HG03457 (cell line): ENCODE results near the gene ZNF181.
"Not testable (repeated sequence)": the region's sequence is repeated elsewhere in the genome, so short reads cannot be mapped to it uniquely, and the experiment has no call there.

ENCODE experiments used
- ATAC-seq: cut with Tn5 transposase; IDR thresholded peaks from one replicate; pipeline ENCODE4 v1.9.1; 2021; ENCODE audit warnings: moderate number of reproducible peaks; ENCODE audit not compliant: unreplicated experiment

The ZNF181 gene

DNA sequence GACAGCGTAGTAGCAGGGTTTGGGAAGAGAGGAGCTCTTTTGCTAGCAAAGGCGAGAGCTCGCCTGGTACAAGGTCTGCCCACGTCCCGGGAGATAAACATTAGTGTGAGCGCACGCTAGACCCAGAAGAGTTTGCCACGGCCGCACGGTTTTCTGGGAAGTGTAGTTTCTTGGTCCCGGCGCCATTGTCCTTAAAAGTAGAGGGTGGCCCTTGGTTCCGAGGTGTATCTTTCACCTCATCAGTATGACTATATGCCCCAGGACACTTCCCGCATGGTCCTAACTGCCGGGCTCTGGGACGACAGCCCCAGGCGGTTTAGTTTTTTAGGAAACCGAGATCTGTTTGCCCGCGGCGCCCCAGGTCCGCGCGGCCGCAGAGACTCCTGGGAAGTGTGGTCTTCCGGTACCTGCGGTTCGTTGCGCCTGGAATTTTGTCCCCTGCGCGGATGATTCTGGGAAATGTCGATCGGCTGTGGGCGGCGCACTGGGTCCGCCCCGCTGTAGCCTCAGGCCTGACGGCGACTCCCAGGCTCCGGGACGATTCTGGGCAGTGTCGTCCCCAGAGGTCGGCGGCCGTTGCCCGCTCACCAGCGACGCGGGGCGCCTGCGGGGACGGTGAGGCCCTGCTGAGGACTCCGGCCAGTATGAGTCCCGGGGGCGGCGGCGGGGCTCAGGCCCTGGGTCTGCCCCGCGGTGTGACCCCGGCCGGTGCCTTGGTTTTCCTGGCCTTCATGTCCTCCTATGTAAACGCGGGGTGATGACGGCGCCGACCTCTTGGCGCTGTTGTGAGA, at the start of gene ZNF181:
Gene ZNF181, plus strand, starts transcription at position 498 of the 791 bp plus-strand sequence. CDS start 795 bp downstream, outside the sequence.
- peak; percentile 69 for ATAC-seq

DNA sequence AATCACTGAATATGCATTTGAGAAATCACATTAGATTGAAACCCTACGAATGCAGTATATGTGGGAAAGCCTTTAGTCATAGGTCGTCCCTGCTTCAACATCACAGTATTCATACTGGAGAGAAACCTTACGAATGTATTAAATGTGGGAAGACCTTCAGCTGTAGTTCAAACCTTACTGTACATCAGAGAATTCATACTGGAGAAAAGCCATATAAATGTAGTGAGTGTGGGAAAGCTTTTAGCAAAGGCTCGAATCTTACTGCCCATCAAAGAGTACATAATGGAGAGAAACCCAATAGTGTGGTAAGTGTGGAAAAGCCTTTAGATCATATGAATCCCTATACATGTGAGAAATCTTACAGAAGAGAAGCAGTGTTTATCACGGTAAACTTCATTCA, 48.8 kb upstream of the ZNF181 start:
- not testable (repeated sequence) for ATAC-seq

DNA sequence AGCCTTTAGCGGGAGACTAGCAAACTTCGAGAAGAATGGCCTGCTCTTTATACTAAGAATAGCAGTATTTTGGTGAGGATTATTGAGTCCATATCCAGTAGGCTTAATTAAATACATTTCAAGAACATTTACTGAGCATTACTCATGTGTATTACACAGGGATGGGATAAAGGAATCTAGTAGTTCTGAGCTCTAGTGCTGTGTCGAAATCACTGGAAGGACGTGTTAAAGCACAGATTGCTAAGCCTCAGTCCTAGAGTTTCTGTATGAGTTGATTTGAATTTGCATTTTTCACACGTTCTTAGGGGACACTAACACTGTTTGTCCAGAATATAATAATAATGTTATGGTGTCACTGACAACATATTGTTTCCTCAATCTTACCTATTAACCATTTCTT, 47.6 kb upstream of the ZNF181 start:
- no peak for ATAC-seq

DNA sequence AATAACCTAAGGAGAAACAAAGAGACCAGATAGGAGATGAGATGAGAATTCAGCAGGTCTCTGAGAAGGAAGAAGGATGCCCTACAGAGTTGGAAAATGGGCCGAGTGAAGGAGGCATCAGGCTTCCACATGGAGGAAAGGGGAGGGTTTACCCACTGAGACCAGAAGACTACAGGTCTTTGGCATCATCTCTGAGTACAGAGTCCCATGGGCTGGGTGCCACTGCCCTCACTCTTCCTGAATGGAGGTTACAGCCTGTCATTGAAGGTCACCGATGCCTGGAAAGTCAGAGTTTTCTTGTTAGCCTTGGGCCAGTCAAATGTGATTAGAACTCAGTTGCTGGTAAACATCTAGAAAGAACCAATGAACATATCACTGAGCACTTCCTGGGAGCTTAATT, 46.7 kb upstream of the ZNF181 start:
- no peak for ATAC-seq

DNA sequence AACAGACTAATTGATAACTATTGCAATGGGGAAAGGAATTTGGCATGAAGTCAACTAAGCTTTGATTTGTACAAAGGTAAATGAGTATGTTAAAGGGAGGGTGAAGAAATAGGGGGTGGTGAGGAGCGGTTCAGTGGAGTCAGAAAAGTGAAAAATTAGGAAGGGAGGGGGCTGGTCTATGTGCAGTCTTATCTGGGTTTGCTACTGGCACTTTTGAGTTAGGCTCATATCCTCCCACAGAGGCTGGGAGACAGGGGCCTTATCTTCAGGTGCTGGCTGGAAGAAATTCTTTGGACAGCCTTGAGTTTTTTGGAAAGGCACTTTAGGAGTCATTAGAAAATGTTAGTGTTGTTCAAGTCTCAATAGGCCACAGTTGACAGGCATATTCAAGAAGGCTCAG, 45.5 kb upstream of the ZNF181 start:
- no peak for ATAC-seq

DNA sequence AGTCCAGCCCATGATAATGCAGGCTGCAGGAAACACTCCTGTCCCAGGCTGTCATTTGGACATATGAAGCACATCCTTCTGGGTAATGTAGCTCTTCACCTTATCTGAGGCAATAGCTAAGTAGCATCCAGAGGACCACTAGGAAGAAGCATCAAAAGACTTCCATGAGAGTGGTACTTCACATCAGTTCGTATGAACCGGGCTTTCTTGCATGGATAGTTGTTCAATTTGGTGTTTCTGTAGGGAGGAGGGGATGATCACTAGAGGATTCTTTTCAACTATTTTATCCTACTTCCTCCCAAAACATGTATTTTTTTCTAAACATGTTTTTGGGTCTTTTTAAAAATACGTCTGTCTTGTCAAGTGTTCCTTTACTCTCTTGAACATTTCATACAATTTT, 43.7 kb upstream of the ZNF181 start:
- no peak for ATAC-seq

DNA sequence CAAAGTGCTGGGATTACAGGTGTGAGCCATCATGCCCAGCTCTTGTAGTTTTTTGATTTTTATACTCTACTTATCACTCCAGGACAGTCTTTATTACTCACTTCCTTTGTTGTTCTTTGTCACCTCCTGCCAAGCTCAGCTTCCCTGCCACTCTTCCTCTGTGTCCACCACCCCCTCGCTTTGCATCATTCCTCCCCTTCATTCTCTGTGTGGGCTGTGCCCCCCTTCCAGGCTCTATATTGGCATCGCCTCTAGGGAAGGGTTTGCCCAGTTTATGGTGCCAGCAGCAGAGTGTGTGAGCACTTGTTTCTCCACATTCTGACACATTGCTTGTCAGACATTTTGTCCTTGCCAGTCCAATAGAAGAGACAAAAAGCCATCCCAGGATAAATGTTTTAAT, 41.5 kb upstream of the ZNF181 start:
- ATAC-seq = no peak

DNA sequence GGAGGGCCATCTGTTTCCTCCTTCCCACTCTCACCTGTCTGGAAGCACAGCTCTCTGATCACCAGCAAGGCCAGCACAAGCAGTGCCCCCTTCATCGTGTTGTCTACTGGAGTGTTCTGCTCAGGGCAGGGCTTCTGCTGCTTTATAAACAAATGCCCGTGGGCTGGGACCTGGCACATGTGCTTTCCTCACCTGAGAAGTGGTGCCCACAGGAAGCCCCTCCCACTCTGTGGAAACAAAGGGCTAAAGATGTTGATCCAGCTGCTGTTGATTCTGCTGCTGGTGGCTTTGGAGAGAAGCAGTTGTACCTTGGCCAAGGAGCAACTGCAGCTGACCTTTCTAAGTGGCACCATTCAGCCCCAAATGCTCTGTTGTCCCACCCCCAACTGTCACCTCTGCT, 26.4 kb upstream of the ZNF181 start:
- ATAC-seq = no peak

DNA sequence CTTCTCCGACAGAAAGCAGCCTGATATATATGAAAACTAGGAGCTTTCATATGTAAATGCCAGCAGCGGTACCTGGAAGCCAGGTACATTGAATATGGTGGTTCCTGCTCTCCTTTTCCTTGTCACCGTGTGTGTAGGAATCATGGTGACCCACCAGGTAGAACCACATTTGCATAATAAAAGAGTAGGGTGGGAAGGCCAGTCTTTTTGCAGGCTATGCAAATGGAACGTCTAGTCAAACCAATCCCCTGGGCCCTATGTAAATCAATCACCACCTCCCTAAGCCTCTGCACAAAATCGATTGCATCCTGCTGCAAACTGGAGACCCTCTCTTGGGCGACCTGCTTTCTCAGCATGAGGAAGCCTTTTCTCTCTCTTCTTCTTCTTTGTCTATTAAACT, 22.2 kb upstream of the ZNF181 start:
- ATAC-seq = no peak

DNA sequence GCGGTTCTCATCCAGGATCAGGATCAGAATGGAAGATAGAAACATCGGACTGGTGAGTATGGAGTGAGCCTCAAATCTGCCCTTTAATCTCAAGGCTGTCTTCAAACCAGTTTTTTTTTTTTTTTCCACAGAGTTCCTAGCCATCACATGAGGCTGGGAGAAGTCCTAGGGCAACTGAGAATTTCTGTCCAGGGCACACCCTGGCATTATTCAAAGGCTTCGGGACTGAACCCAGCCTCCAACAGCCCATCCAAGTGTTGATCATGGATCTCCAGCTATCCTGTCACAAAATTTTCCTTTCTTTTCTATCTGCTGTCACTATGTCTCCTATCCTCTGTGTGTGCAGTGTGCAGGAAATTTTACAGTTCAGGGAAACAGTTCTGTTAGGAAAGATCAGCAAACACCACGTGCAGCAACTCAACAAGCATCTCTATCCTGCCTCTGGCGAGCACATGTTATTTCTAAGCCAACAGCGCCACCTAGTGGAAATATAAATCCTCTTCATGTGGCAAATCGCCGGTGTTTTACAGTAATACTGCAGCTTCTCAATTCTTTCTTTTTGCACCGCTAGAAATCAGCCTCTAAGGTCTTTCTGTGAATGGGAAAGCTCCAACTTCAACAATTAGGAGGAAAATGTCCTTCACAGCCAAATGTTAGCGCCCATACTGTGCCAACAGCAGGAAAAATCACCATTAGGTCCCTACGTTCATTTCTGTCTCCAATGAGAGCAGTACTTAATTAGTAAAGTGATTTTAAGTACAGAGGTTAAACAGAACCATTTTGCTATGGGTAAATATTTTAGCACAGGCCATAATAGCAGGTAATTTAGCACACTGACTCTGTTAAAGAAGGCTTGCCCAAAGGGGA, 21.4 kb upstream of the ZNF181 start:
- no peak for ATAC-seq

DNA sequence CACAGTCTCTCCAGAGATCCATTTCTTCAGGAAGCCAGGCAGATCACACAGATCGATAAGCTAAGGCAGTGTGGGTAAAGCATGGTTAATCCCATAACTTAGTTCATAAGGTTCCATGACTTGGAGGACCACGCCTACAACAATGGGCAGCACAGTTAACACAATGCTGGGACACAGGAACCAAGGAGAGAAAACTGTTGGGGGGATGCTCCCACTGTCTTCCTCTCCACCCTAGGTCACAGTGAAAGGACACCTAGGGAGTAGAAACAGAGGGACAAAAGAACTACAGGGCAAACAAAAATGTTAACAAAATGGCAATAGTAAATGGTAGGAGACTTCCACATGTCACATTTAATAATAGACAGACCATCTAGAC, 20.8 kb upstream of the ZNF181 start:
- no peak for ATAC-seq

DNA sequence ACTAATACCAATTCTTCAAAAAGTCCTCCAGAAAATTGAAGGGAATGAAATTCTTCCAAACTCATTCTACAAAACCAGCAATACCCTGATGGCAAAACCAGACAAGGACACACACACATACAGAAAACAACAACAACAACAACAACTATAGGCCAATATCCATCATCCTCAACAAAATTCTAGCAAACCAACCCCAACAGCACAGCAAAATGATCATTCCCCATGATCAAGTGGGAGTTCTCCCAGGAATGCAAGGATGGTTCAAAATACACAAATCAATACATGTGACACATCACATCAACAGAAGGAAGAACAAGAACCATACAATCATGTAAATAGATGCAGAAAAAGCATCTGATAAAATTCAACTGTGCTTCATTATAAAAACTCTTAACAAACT, 18.7 kb upstream of the ZNF181 start:
- no peak for ATAC-seq

DNA sequence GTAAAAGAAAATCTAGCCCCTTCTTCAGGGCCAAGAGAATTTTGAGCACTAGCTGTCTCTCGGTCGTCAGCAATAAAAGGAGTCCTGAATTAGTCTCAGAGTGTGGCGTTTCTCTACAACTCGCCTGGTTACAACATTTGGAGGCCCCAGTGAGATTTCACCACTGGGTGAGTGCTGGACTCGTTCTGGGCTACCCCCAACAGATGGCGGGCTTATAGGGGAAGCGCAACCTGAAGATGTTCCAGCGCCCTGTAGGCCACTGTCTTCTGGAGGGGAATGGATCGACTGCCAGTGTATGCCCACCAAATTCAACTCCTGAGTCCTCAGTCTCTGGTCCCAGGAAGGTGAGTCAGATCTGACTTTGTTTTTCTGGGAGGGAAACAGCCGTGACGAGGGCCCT, 11.7 kb upstream of the ZNF181 start:
- ATAC-seq = no peak

DNA sequence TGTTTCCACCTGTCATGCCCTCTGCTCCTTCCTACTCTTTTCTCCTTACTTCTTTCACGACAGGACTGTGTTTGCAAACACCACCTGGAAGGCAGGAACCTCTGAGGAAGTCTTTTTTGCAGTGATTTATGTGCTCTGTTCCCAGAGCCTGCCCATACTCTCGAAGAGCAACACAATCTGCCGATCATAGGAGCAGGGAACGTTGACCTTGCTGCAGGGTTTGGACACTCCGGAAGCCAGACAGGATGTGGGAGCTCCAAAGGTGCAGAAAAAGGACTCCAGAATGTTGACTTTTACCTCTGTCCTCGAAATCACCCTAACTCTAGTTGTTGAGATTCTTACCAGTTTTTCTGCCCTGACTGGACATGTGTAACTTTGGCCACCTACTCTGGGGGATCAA, 8.6 kb upstream of the ZNF181 start:
- no peak for ATAC-seq

DNA sequence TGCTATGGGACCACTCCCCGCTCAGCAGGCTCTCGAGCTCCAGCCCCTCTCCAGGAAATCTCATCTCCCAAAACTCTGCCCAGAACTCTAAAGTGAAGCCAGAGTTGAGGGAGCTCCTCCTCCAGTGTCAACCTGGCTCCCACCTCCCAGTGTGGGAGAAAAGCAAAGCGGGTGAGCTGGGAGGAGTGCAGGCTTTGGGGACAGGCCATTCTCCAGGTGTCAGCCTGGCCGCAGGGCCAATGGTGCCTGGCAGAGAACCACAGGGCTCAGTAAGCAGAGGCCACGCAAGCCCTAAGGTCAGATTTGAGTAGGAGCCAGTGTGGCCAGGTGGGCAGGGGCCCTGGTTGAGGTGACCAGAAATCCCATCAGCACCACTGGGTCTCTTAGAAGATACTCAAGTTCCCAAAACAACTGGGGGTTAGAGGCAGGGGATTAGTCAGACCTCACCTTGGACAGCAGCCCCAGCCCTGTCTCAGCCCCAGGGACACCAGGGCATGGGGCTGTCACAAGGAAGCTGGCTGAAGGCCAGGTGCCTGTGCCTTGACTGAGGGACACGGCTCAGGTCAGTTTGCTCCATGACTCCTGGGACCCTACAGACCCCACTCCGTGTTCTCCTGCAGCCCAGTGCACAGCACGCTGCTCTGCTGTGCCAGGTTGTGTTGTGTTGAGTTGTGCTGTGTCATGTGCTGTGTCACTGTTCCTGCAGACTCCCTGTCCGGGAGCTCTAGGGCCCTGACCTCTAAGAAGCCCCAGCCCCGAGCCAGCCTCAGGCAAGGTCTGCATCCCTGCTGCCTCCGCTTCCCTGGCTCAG, 2.8 kb upstream of the ZNF181 start:
- ATAC-seq = no peak

DNA sequence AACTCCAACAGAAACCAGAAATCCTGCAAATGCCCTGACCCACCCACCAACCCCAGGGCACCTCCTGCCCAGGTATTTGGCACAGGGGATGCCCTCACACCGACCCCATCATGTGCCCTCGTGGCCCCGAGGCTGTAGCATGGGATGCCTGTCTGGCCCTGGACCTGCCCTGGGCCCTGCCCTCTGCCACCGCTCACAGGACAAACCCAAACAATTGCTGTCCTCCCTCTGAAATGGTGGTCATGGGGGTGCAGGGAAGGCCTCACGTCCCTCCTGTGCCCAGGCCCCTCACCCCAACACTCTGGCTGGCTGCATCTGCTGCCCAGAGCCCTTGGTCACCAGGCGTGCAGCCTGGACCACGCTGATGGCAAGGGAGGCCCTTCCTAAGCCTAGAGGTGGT, 2.1 kb upstream of the ZNF181 start:
- ATAC-seq = no peak

DNA sequence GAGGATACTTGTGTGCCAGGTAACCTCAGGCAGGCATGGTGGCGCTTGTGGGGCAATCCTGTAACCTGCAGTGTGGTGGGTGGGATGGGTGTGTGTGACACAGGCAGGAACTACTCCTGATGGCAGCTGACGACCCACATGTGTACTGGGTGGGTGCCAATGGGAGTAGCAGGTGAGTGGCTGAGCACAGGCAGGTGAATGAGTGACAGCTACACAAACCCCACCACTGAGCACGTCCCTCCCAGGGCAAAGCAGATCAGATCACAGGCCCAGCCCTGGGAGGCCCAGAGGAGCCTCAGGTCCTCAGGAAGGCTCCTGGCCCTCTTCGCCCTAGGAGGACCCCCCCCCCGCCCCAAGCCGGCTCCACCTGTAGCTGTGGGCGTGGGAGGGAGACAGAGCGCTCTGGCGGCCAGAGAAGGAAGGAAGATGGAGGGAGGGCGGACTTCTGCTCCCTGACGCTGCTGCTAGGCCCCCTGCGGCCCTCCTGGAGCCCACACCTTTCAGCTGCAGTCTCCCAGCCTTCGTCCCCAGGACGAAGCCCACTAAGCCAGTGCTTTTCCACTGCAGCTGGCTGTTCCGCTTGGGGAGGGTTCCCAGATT, 1.3 kb upstream of the ZNF181 start:
- no peak for ATAC-seq

DNA sequence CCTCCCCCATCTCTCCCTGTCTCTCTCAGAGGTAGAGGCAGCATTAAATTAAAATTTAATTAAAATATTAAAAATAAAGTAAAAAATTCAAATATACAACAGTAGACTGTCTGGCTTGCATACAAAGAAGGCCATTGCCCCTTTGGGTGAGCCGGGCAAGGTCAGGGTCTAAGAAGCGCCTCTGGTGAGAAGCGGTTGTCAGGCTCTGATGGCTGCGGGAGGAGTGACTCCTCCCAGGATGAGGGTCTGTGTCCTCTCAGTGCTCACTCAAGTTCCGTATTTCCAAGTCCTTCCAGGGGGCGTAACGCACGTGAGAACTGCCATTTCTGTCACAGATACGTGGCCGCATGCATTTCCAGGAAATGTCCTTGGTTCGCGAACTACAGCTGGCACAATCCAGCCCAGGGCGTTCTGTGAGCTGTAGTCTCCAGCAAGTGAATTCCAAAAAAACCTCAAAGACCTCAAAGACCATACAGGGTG, 737 bp upstream of the ZNF181 start:
- ATAC-seq = peak; percentile 6

DNA sequence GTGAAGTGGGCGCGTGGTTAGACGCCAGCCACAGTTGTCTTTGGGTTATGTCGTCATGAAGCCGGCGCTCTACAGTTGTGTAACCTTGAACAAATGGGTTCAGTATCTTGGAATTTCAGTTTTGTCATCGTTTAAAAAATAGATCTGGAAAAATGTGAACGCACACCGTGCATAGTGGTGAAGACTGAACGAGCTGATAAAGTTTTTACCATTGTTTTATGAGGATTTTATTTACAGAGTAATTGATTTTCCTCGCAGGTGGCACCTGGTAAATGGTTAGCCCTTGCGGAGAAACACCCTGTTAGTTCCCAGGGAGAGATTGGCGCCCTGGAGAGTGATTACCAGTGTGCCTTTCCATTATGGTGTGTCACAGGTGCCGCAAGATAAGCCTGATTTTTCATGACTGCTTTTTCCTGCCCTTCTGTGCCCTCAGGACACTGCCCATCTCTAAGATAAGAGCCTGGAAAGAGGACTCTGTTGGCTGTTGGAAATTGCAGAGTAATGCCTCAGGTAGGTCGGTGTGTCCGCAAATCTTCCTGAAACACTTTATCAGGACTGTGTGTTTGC, 577 bp downstream of the ZNF181 start:
- no peak for ATAC-seq

DNA sequence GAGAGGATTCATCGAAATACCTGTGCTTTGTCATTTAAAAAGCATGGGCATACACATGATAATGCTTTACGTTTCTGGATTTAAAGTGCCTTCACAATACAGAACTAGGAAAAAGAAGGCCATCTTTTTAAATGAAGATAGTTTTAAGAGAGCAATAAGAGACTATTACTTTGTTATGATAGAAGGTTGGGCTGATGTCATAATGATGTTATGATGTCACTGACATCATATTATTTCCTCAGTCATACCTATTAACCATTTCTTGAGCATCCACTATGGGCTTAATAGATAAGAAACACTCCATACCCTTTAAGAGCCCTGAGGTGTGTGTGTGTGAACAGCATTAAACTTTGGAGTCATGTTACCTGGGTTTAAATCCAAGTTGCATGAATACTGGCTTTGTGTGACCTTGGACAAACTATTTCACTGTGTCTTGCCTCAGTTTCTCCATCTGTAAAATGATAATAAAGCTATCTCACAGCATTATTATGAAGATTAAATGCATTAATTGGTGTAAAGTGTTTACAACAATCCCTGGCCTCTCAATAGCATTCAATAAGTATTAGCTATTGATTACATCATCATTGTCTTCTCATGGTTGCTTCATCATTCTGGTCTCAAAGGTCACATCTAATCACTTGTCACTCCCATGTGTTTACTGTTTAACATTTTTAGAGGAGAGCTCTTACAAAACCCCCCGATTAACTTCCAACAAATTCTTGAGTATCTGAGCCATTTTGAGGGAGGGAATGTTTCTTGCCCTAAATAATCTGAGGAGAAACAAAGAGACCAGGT, 11.1 kb downstream of the ZNF181 start:
- ATAC-seq = no peak
